Measurements from ENCODE around the gene HK3. TPM values are rescaled to one million over a fixed set of nuclear protein-coding genes. Genes with fewer than 3 reads are reported as not detected.

HK3 gene
- total RNA-seq, 1 donor from 2014 or later, result 0.60 TPM

DNA sequence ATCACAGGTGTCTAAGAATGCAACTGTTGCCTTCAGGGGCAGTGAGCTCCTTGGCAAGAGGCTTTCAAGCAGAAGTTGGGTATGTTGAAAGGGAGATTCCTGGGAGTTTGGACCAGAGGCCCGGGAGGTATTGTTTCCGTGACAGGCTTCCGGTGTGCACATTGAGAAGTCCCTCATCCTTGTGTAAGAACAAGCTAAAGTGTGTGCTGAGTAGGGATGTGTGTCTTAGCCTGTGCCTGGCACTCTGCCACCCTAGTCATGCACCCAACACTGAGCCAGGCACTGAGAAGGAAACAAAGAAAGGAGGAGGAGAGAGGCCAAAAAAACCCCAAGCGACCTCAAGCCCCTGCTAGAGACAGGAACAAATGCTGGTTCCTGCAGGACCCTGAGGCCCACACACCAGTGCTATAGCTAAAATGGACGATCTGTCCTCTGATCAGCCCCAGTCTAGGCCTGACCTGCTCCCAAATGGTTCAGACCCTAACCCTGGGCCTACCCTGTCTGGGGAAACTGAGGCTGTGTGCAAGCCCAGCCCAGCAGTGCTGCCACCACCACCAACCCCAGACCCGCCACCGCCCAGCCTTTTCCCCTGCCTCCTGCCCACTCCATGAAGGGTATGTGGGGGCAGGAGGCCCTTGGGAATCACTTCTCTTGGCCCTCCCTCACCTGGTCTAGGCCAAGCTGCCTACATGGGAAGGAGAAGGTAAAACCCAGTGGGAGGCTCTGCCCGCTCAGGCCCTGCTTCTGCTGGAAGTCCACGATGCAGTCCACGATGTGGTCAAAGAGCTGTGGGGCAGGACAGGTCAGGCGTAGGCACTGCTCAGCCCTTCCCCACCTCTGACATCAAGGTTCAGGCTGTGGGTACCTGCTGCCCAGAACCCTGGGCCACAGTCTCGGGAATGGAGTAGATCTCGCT, 12.6 kb downstream of the HK3 start:
- Mint-ChIP-seq H3K27ac (no peak overlapping the region), H3K27me3 (ENCODE audit: low read depth) (peaks cover 16% of the 10 kb centered on the region), H3K9me3 (no peaks in the 10 kb centered on the region)

DNA sequence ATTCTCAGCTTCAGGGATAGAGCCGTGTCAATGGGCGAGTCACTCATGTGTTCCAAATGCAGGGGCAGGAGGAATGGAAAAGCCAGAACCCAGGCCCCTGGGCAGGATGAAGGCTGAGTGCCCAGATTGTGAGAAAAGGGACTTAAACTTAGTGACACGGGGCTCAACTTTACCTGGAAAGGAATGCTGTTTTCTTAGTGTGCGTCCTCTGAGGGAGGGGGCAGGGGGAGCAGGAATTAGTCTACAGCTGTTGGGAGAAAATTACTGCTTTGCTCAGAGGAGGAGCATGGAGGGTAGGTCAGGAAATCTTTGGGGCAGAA, 14.6 kb downstream of the HK3 start:
- H3K27me3 Mint-ChIP-seq (ENCODE audit: low read depth), result peaks cover 9% of the 10 kb centered on the region
- no peak for DNase-seq (ENCODE audit: low spot score in 2 of 2, unreplicated experiment in 2 of 2)
- TF ChIP-seq, protein P1, sequence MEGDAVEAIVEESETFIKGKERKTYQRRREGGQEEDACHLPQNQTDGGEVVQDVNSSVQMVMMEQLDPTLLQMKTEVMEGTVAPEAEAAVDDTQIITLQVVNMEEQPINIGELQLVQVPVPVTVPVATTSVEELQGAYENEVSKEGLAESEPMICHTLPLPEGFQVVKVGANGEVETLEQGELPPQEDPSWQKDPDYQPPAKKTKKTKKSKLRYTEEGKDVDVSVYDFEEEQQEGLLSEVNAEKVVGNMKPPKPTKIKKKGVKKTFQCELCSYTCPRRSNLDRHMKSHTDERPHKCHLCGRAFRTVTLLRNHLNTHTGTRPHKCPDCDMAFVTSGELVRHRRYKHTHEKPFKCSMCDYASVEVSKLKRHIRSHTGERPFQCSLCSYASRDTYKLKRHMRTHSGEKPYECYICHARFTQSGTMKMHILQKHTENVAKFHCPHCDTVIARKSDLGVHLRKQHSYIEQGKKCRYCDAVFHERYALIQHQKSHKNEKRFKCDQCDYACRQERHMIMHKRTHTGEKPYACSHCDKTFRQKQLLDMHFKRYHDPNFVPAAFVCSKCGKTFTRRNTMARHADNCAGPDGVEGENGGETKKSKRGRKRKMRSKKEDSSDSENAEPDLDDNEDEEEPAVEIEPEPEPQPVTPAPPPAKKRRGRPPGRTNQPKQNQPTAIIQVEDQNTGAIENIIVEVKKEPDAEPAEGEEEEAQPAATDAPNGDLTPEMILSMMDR (IDR thresholded peaks at IDR 0.05; ENCODE audit: unreplicated experiment), result no peak

More for the DNA sequence above, 12.6 kb downstream of the HK3 start:
- H3K4me3 Mint-ChIP-seq, result no peak overlapping the region
- no peak for DNase-seq (ENCODE audit: low spot score in 2 of 2, unreplicated experiment in 2 of 2)
- H3K36me3 Mint-ChIP-seq, result no peaks in the 10 kb centered on the region
- H3K4me1 Mint-ChIP-seq, result no peaks in the 10 kb centered on the region
- TF ChIP-seq, protein P1 (IDR thresholded peaks at IDR 0.05; ENCODE audit: unreplicated experiment), result no peak

DNA sequence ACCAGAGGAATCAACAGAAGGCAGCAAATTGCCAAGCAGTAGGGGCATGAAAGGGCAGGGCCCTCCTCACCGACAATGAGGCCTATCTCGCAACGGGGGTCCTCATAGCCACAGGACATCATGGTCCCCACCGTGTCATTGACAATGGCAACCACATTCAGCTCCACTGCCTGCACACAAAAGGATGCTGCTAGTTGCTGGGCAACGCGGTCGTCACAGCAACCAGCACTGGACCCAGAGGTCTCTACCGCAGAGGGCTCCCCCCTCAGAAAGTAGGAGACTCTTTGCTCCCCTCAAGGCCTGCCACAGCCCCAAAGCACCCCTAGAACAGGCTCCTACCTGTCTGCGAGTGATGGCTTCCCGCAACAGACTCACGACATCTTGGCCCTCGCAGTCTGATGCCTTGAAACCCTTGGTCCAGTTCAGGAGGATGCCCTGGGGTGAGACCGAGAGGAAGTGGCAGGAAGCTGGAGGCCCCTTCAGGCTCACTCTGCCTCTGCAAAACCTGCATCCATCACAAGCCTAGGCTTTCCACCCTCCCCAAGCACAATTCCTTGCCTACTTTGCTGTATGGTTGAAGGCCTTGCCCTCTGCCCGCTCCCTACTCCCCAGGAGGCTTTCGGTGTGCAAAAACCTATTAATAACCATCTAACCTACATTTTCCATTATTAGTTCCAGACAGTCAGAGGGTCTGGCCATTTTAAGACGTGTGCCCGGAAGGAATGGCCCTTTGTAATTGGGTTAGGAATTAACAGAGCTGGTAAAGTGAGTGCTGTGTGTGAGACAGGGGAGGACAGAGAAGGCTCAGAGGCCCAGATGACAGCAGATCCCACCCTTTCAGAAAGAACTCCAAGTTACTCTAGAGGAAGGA, 15.2 kb downstream of the HK3 start:
- Mint-ChIP-seq H3K9me3 (no peaks in the 10 kb centered on the region), H3K27me3 (ENCODE audit: low read depth) (peaks cover 9% of the 10 kb centered on the region), H3K36me3 (no peaks in the 10 kb centered on the region), H3K27ac (no peak overlapping the region), H3K4me3 (no peak overlapping the region), H3K4me1 (no peaks in the 10 kb centered on the region)
- no peak for DNase-seq (ENCODE audit: low spot score in 2 of 2, unreplicated experiment in 2 of 2)
- TF ChIP-seq, protein P1 (IDR thresholded peaks at IDR 0.05; ENCODE audit: unreplicated experiment), result no peak

More for the DNA sequence above, 14.6 kb downstream of the HK3 start:
- Mint-ChIP-seq H3K4me3 (no peak overlapping the region), H3K36me3 (no peaks in the 10 kb centered on the region), H3K4me1 (no peaks in the 10 kb centered on the region), H3K27ac (no peak overlapping the region), H3K9me3 (no peaks in the 10 kb centered on the region)

DNA sequence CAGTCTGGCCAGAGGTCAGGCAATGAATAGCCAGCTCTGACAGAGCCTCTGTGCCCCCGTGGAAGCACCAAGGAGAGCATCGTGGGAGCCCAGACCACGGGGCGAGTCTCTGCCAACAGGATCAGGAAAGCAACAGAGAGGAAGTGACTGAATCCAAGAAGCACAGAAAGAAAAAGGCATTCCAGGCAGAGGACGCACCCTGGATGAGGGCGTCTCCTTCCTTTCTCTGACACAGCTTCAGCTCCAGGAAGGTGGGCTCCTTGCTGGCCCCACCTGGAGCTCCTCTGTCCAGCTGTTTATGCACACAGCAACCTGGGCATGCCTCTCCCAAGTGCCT, 16.6 kb downstream of the HK3 start:
- Mint-ChIP-seq H3K4me1 (no peaks in the 10 kb centered on the region), H3K4me3 (no peak overlapping the region), H3K27ac (no peak overlapping the region), H3K9me3 (no peaks in the 10 kb centered on the region), H3K36me3 (no peaks in the 10 kb centered on the region), H3K27me3 (ENCODE audit: low read depth) (peaks cover 5% of the 10 kb centered on the region)
- TF ChIP-seq, protein P1 (IDR thresholded peaks at IDR 0.05; ENCODE audit: unreplicated experiment), result no peak
- no peak for DNase-seq (ENCODE audit: low spot score in 2 of 2, unreplicated experiment in 2 of 2)

DNA sequence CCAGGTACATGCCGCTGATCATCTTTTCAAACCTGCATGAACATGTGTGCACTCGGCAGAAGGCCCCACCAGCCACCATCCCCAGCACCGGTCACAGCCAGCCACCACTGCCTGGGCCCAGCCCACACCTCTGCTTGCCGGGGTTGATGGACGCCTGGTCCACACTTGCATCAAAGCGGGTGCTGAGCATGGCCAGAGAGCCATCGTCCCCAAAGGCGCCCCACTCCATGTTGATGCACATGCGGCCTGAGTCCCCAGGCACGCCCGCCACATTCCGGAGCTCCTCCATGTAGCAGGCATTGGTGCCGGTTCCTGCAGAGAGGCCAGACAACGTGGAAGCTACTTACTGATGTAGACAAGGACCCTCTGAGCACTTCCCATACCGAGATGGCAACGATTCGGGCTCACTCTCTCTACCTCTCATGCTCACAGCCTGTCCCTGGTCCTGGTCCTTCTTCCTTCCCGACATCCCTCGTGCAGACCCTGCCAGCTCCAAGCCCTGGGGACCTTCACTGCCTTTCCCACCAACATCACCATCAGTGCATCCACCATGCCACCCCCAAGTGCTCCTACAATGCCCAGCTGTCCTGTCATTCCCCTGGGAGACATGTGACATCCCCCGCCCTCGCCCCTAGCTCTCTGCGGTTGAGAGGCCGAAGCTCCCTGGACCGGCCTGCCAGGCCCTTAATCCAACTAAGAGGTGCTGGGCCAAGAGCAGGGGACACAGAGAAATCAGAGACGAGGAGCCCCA, 17.2 kb downstream of the HK3 start:
- Mint-ChIP-seq H3K9me3 (no peaks in the 10 kb centered on the region), H3K4me3 (no peak overlapping the region), H3K36me3 (no peaks in the 10 kb centered on the region), H3K27ac (no peak overlapping the region), H3K27me3 (ENCODE audit: low read depth) (peaks cover 6% of the 10 kb centered on the region), H3K4me1 (no peaks in the 10 kb centered on the region)
- TF ChIP-seq, protein P1 (IDR thresholded peaks at IDR 0.05; ENCODE audit: unreplicated experiment), result no peak
- no peak for DNase-seq (ENCODE audit: low spot score in 2 of 2, unreplicated experiment in 2 of 2)

Data from mesothelial cell of epicardium (in vitro differentiated cells).